NB4 (cell line): ENCODE measurements around the gene AGT.

Experiments
- CTCF ChIP-seq: IDR thresholded peaks from one replicate; pipeline ENCODE4 v1.5.1; 2012; ENCODE audit warnings: low read depth, low read length
- TF ChIP-seq, protein P1 (sequence below): IDR thresholded peaks from 2 replicates; pipeline ENCODE4 v1.6.1; 2011; ENCODE audit warnings: low read depth, low read length

GRCh38 chr1:230743899-230744298 lies 30.0 kb upstream of the AGT start:
- TF ChIP-seq, protein P1, sequence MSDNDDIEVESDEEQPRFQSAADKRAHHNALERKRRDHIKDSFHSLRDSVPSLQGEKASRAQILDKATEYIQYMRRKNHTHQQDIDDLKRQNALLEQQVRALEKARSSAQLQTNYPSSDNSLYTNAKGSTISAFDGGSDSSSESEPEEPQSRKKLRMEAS = no peak
- TF ChIP-seq CTCF = no peak
